GM12891 (cell line): ENCODE results near the gene AMY1A.
"Not testable (repeated sequence)": the region's sequence is repeated elsewhere in the genome, so short reads cannot be mapped to it uniquely, and the experiment has no call there.

ENCODE experiments used
- POLR2A ChIP-seq: IDR thresholded peaks from 2 replicates; pipeline ENCODE4 v1.6.1; 2011; ENCODE audit warnings: low read depth, low read length, control low read depth
- SPI1 ChIP-seq: IDR thresholded peaks from 2 replicates; pipeline ENCODE4 v1.6.1; 2011; ENCODE audit warnings: low read depth, low read length, control low read depth
- TAF1 ChIP-seq: IDR thresholded peaks from 2 replicates; pipeline ENCODE4 v1.6.1; 2011; ENCODE audit warnings: low read depth, low read length, control low read depth

DNA sequence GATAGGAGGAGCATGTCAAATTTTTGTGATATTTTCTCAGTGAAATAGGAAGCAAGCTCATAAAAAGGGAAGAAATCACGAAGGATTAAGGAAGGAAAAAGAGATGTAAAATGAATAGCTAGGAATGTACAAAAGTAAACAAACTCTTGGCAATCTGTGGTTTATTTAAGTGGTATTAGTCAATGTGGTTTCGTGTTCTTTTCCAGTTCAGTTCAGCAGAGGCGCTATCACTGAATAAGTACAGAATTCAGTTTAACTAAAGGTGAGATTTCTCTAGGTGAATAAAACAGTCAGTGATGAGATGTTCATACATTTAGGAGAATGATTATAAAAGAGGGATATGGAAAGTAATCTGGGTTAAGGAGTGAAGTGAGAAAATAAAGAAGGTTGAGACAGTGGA lies 11.7 kb upstream of the AMY1A start:
- not testable (repeated sequence) for TF ChIP-seq POLR2A, TAF1, SPI1
